Breast epithelium (tissue), 4 donors: ENCODE data around the gene TENT5A. TPM values are rescaled to one million over a fixed set of nuclear protein-coding genes. Genes with fewer than 3 reads are reported as not detected.
A peak's percentile ranks its signal among the peaks of the same experiment; 100 is the strongest.

Experiments
- DNase-seq, 2 donors: peaks; one replicate each; pipeline ENCODE4 v3.0.0-alpha.2; 2019; ENCODE audit warnings: low spot score in 2 of 2
- H3K27ac ChIP-seq, 2 donors: fragments of 200-600 bp; sonication (generic) in 1 of 2; one replicate each; pipeline ENCODE4 v1.5.1; 2016 to 2019; ENCODE audit warnings: mild to moderate bottlenecking in 1 of 2
- H3K27me3 ChIP-seq, 2 donors: fragments of 200-600 bp; sonication (generic) in 1 of 2; one replicate each; pipeline versions ENCODE4 v1.5.1 to v1.6.0; 2017 to 2019; ENCODE audit warnings: control low read depth in 1 of 2, mild to moderate bottlenecking in 1 of 2
- H3K36me3 ChIP-seq: fragments of 200-600 bp; one replicate; pipeline ENCODE4 v1.5.1; 2019
- H3K4me1 ChIP-seq, 2 donors: fragments of 200-600 bp; sonication (generic); one replicate each; pipeline ENCODE4 v1.5.1; 2016 to 2019; ENCODE audit warnings: control low read depth in 1 of 2
- H3K4me3 ChIP-seq, 3 donors: fragments of 200-600 bp; sonication (generic); 1 replicate in 2 of 3; 2 replicates in 1 of 3; pipeline ENCODE4 v1.5.1; 2016 to 2019; ENCODE audit warnings: mild to moderate bottlenecking in 3 of 3, moderate library complexity in 2 of 3
- H3K9me3 ChIP-seq, 2 donors: fragments of 200-600 bp; sonication (generic) in 1 of 2; one replicate each; pipeline ENCODE4 v1.5.1; 2016 to 2019; ENCODE audit warnings: control low read depth in 1 of 2
- POLR2A ChIP-seq: fragments of 450-650 bp; IDR thresholded peaks from one replicate; pipeline ENCODE4 v1.6.1; 2016; ENCODE audit warnings: antibody characterized with exemption, mild to moderate bottlenecking, moderate library complexity
- POLR2AphosphoS5 ChIP-seq, 3 donors: sonication (generic); formaldehyde crosslinking; IDR thresholded peaks; one replicate each; pipeline ENCODE4 v1.6.1; 2017; ENCODE audit warnings: antibody characterized with exemption in 3 of 3
- intact Hi-C: fragments of 100-400 bp; cut with DNase I; formaldehyde crosslinking; loops from one replicate; pipeline ENCODE4 v1.15.1; 2023; ENCODE audit warnings: low total_unique reads
- total RNA-seq, 3 donors: library from RNA; depleted of rRNA; stranded (reverse); fragments of >200 nt; gene quantifications; one replicate each; pipeline ENCODE4 v1.1.0, GENCODE V29; 2016
- TF ChIP-seq, protein P1 (sequence below), 3 donors: fragments of 450-650 bp; IDR thresholded peaks; one replicate each; pipeline ENCODE4 v1.5.1; 2016 to 2017; ENCODE audit warnings: antibody characterized with exemption in 3 of 3, mild to moderate bottlenecking in 3 of 3, moderate library complexity in 3 of 3

The TENT5A gene
- total RNA-seq, 3 donors from 2014 or later: 24.3 to 42.4 (median 25.9) TPM

DNA sequence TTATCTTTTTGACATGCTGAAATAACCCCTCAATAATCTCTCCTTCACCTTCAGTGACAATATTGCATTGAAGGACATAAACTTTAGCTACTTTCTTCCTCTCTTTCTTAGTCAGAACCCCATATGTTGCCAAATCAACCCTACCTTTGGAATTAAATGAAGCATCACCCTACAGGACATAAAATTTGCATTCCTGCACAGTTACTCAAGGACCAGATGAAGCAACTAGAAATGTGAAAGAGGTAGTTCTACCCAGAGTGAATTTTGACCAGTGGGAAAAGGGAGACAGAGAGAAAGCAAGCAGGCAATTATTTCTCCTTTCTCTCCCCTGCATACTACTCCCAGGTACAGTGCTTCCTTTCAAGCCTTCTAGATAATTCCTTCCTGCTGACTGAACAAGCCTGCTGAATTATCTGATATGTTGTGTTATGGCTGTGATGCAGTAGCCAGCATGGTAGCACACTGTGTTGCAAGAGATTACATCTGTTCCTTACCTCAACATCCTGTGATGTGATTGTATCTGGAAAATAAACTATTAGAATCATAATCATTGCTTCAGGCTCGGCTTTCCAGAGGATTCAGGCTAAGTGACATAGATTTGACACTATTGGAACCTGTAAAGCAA lies 16.6 kb downstream of the TENT5A start:
- Histone ChIP-seq H3K36me3 (no peaks in the 10 kb centered on the region), H3K4me3 (no peak overlapping the region), H3K4me1 (no peaks in the 10 kb centered on the region), H3K27me3 (no peaks in the 10 kb centered on the region), H3K27ac (no peak overlapping the region), H3K9me3 (peaks cover 0 to 4% of the 10 kb centered on the region in 2 donors)
- no peak for DNase-seq
- intact Hi-C loops: no loop called here
- TF ChIP-seq POLR2A: no peak
- TF ChIP-seq, protein P1, sequence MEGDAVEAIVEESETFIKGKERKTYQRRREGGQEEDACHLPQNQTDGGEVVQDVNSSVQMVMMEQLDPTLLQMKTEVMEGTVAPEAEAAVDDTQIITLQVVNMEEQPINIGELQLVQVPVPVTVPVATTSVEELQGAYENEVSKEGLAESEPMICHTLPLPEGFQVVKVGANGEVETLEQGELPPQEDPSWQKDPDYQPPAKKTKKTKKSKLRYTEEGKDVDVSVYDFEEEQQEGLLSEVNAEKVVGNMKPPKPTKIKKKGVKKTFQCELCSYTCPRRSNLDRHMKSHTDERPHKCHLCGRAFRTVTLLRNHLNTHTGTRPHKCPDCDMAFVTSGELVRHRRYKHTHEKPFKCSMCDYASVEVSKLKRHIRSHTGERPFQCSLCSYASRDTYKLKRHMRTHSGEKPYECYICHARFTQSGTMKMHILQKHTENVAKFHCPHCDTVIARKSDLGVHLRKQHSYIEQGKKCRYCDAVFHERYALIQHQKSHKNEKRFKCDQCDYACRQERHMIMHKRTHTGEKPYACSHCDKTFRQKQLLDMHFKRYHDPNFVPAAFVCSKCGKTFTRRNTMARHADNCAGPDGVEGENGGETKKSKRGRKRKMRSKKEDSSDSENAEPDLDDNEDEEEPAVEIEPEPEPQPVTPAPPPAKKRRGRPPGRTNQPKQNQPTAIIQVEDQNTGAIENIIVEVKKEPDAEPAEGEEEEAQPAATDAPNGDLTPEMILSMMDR (IDR thresholded peaks at IDR 0.05): no peak
- TF ChIP-seq POLR2AphosphoS5 (IDR thresholded peaks at IDR 0.05): no peak

DNA sequence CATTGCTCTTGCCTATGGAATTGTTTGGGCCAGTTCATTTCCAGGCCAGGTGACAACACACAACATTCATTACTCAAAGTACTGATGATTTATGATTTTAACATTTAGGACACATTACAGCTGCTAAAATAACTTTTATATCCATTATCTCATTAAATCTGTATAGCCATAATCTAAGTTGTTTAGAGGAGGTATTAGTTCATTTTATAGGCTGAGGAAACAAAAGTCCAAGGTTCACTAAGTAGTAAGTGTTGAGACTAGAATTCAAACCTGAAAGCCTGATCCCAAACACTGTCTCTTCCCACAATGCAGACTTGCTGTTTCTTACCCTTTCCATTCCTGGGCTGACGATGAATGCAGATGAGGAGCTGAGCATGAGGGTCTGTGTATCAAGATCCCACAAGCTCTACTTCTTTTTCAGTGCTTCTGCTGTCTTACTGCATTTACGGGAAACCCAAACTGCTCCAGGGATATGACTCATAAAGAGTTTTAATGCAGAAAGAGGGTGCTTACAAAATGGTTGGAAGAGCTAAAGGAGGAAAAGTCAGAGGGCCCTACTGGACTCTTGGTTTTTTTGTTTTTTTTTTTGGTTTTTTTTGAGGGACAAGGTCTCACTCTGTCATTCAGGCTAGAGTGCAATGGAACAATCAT lies 17.9 kb downstream of the TENT5A start:
- H3K36me3 ChIP-seq: no peaks in the 10 kb centered on the region
- intact Hi-C loops: no loop called here
- no peaks in the 10 kb centered on the region for H3K27me3 ChIP-seq
- H3K9me3 ChIP-seq: peaks cover 0 to 4% of the 10 kb centered on the region in 2 donors
- DNase-seq: no peak
- TF ChIP-seq, protein P1 (IDR thresholded peaks at IDR 0.05): no peak
- TF ChIP-seq POLR2A (no peak), POLR2AphosphoS5 (IDR thresholded peaks at IDR 0.05) (no peak)
- no peaks in the 10 kb centered on the region for H3K4me1 ChIP-seq
- H3K27ac ChIP-seq: no peak overlapping the region
- no peak overlapping the region for H3K4me3 ChIP-seq

DNA sequence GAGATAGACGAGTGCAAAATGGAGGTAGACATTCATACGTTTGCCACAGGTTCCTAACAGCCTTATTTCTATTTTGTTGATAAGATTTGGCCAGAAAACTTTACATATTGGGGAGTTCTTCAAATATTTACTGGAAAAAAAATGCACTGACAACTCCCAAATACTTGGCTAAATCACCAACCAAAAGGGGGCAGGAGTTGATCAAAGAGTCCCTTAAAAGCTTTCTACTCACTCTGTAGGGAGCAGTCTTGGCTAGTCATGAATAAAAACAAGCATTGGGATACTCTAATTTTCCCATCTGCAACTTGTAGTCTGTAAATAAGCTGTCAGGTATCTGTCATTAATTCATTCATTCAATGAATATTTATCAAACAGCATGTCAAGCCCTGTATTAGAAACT lies 18.4 kb downstream of the TENT5A start:
- no peak for TF ChIP-seq POLR2A
- TF ChIP-seq, protein P1 (IDR thresholded peaks at IDR 0.05): no peak
- H3K36me3 ChIP-seq: no peaks in the 10 kb centered on the region
- no peaks in the 10 kb centered on the region for H3K4me1 ChIP-seq
- no peaks in the 10 kb centered on the region for H3K27me3 ChIP-seq
- no peak overlapping the region for H3K27ac ChIP-seq
- no peak overlapping the region for H3K4me3 ChIP-seq
- intact Hi-C loops: no loop called here
- no peak for DNase-seq
- H3K9me3 ChIP-seq: peaks cover 0 to 4% of the 10 kb centered on the region in 2 donors

DNA sequence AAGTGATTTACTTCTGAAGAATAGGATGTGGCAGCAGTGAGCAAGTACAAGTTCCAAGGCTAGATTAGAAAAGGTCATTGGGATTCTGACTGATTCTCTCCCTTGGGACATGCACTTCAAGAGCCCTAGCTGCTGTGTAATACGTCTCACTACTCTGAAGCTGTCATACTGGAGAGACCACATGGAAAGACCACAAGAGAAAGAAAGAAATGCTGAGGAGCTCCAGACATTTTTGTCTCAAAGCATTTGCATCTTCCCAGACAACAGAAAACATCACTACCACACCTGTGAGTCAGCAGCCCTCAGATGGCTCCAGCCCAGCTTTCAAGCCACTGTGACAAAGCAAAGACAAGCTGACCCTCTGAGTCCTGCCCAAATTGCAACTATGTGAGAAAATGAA lies 20.7 kb downstream of the TENT5A start:
- intact Hi-C loops: no loop called here
- TF ChIP-seq POLR2AphosphoS5 (IDR thresholded peaks at IDR 0.05) (no peak), POLR2A (no peak)
- TF ChIP-seq, protein P1 (IDR thresholded peaks at IDR 0.05): no peak
- no peaks in the 10 kb centered on the region for H3K36me3 ChIP-seq
- H3K9me3 ChIP-seq: peaks cover 0 to 4% of the 10 kb centered on the region in 2 donors
- no peak overlapping the region for H3K27ac ChIP-seq
- H3K4me3 ChIP-seq: no peak overlapping the region
- H3K27me3 ChIP-seq: no peaks in the 10 kb centered on the region
- no peaks in the 10 kb centered on the region for H3K4me1 ChIP-seq
- no peak for DNase-seq

DNA sequence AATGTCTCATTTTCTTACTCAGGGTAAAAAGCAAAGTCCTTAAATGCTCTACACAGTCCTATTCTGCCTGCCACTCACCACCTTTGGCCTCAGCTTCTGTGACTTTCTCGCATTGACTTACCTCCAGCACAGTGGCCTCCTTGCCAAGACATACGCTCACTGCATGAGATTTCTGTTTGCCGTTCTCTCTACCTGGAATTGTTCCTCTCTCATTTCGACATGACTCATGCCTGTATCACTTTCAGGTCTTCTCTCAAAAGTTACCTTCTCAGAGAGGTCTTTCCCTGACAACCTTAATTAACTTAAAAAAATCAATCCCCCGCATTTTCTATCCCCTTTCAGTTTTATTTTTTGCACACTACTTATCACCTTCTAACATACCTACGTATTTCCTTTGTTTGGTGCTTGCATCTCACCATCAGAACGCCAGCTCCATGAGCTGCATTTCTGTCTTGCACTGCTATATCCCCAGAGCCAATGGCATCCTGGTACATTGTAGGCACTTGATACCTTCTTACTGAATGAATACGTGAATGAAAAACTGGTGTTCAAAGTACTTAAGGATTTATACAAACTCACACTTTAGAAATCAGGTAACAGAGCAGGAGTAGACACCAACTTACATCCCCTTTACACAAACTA lies 24.5 kb downstream of the TENT5A start:
- Histone ChIP-seq H3K4me1 (no peaks in the 10 kb centered on the region), H3K27ac (no peak overlapping the region), H3K27me3 (no peaks in the 10 kb centered on the region), H3K9me3 (no peaks in the 10 kb centered on the region), H3K4me3 (no peak overlapping the region), H3K36me3 (no peaks in the 10 kb centered on the region)
- TF ChIP-seq, protein P1 (IDR thresholded peaks at IDR 0.05): no peak
- TF ChIP-seq POLR2AphosphoS5 (IDR thresholded peaks at IDR 0.05) (no peak), POLR2A (no peak)
- intact Hi-C loops: no loop called here
- DNase-seq: peak in 1 of 2 donors; percentile 52
